Measurements from ENCODE around the gene DNER.

Gene DNER

DNA sequence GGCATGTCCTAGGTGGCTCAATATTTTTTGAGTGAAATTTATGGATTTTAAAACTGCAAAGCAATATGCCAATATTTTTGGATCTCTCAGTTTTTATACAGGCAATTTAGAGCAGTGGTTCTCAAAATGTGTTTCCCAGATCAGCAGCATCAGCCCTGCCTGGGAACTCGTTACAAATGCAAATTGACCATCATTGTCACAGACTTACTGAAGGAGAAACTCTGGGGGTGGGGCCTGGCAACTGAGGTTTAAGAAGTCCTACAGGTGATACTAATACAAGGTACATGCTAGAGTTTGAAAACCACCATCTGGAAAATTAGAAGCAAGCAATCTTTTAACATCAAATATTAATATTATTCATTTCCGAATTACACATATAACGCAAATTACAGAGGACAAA is 227.7 kb downstream of the DNER start:
- DNase-seq (ENCODE audit: low read depth): no peak

DNA sequence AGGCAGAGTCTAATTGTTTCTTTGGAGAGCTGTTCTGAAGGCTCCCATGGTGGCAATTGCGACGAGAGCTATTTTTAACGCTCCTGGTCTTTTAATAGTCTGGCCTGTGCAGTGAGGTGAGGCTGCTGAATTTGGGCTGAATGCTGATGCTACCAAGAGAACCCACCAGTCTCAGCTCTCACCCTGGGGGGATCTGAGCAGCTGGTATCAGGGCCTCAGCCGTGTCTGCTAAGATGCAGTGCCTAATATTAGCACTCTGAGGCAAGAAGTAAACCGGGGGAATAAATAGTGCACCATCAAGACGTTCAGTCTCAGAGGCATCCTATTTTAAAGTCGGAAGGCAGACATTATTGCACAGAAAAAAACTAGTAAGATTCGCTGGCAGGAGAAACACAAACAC is 228.5 kb downstream of the DNER start:
- no peak for DNase-seq (ENCODE audit: low read depth)

DNA sequence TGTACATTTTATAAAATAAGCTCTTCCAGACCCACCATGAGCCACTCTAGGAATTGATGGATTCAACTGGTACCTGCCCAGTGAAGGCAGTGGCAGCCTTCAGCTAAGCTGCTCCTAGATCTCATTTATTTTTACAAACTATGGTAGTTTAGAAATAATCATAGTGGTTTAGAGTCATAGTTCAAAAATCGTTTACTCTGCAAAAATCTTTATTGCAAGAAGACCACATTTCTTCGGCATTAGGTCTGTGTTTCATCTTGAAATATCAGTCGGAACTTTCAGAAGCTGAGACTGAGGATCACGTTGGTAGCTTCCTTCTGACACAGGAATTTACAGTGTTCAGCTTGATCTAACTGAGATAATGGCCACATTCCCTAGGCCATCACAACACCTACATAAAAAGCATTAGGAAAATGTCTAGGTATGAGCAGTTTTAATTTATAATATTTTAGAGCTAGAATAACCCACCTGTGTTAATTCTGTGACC is 237.0 kb downstream of the DNER start:
- no peak for DNase-seq (ENCODE audit: low read depth)

DNA sequence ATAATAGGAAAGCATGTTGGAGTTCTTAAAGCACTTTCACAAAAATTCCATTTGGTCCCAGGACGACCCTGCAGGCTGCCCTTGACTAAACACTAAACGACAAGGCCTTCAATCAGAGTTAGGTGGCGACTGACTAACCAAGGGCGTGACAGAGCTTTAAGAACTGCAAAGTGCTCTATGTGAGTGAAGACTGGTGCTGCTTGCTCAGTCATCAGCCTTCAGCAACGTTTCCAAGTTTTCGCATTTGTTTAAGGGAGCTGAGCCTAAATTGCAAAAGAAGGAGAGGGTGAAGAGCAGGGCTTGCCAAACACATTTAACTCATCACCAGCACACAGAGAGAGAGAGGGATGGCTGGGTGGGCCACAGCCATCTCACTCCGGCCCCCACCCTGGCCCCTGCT is 238.6 kb downstream of the DNER start:
- no peak for DNase-seq (ENCODE audit: low read depth)

DNA sequence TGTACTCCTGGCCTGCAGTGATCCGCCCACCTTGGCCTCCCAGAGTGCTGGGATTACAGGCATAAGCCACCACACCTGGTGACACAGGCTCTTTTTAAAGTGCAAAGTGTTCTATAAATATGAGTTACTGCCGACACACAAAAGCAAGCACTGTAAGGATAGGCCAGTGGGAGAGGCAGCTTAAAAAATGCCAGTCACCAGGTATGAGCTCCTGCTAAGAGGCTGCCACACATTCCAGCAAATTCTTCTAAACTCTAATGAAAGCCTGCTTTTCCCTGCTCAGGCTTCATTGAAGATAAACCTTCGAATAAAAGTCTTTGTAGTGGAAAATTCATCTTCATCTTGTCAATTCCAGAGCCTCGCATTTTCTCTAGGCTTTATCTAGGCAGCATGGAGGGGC is 240.2 kb downstream of the DNER start:
- no peak for DNase-seq (ENCODE audit: low read depth)

DNA sequence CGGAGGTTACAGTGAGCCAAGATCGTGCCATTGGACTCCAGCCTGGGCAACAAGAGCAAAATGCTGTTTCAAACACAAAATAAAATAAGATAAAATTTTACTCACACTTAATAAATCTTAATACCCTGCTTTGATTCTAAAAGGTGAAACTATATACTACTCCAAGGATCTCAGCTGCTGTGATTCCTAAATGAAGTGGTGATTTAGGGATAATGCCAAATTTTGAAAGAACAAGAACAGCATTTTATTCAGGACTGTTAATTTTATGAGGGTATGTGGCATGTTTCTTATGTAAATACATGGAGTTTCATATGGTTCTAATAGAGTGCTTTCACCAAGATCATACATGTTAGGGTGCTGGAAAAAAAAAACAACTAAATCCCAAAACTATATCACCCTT is 243.6 kb downstream of the DNER start:
- DNase-seq (ENCODE audit: low read depth): no peak

DNA sequence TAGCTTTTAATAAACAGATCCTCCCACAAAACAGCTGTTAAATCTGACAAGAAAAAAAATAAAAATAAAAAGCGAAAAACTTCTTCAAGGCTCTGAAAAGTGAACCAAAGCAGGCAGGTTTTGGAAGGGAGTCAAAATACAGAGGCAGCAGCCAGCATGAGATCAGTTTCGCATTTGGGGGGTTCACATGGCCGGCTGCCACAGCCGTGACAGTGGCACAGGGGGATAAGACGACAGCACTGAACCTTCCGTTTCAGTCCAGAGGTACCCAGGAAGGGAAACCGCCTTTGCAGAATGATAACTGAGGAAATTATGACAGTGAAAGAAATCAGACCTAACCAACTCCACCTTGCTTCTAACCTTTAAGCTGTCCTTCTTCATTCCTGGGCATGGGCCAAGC is 246.6 kb downstream of the DNER start:
- DNase-seq (ENCODE audit: low read depth): no peak

DNA sequence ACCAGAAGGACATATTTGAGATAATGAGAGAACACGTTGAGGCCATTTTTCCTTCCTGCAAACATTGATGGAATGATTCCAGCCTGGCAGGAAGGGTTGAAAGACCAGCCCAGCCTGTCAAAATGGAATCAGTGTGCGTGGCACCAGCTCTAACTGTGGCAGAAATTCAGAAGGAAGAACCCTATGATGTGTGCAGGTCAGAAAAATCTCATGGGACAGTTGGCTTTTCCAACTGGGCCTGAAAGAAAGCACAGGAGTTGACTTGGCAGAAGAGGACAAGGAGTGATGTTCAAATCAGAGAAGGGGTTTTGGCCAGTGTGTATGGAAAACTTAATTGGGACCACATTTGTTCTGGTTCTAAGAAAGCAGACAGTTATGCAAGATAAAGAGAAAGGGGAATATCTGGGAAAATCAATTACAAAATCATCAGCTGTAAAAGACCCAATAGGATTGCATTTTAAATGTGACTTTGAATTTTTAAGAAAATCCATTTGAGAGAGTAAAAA is 250.5 kb downstream of the DNER start:
- no peak for DNase-seq (ENCODE audit: low read depth)

DNA sequence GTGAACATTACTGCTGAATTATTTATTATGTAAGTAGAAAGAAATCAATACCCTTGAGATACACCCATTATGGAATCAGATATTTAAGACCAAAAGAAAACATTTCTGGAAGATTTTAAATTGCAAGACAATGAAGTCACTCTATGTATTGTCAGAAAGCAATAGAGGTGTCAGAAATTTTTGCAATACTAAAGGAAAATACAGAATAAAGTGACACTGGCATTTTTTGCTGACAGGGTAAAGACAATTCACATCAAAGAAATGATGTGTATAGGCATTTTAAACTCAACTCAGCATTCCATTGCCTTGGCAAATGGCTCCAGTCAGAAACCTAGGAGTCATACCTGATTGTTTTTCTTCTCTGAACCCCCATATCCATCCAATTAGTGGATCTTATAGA is 252.2 kb downstream of the DNER start:
- no peak for DNase-seq (ENCODE audit: low read depth)

DNA sequence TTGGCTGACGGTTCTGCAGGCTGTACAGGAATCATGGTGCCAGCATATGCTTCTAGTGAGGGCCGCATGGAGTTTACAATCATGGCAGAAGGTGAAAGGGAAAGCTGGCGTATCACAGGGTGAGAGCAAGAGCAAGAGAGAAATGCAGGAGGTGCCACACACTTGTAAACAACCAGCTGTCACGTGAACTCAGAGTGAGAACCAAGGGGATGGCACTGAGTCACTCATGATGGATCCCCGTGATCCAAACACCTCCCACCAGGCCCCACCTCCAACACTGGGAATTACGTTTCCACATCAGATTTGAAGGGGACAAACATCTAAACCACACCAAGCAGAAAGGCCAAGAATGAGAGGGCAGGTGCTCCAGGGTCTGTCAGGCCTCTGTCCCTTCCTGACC is 258.3 kb downstream of the DNER start:
- DNase-seq (ENCODE audit: low read depth): no peak

DNA sequence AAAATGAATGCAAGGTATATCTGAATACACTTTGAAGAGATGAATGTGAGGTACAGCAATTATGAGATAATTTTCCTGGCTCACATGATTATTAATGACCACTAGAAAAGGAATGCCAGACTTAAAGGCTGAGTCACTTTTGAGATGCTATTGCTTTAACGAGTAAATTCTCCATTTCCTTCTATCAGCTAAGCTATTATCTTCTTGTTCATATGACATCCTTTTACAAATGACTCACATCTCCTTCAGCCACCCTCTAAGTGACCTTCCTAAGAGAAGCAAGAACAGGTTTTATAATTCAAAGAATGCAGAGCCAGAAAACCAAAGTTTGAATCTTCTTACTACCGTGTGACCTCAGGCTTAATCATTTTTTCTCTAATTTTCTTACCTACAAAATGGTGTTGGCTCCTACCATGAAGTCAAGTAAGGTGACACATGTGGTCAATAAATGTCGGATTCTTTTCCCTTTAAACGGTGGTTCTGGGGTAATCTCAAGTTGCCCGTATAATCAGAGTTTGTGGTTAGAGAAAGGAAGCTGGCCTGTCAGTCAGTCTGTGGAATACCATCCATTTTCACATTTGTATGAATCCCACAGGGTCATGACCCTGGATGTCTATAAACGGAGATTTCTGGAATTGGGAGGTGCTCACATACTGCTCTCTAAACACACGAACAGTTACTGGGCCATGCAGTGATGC is 259.3 kb downstream of the DNER start:
- DNase-seq (ENCODE audit: low read depth): no peak

DNA sequence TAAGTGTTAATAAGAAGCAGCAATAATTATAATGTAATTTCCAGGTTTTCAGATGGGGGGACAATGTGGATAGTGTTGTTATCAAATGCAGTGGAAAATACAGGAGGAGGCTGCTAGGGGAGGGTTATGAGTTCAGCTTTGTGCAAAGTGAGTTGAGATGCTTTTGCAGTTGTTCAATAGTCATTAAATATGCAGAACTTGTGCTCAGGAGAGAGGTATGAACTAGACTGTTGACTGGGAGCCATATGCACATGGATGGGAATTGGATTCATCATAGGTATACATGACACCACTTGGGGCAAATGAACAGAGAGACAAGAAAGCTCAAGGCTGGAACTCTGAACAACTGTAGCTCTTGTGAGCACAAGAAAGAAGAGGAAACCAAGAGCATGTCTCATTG is 261.1 kb downstream of the DNER start:
- DNase-seq (ENCODE audit: low read depth): no peak

DNA sequence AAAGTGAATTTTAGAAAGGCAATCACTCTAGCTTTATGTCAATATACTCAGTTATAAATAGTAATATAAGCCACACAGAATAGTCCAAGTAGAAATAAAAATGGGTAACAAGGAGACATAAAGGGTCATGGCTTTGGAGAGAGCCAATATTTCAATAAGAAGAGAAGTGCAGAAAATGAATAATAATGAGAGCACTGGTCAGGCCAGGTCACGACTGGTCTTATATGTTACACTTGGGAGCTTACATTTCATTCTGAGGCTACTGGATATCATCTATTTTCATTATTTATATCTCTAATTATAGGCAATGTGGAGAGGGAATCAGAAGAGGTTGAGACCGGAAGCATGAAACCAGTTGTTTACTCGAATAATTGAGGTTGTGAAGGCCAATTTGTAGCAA is 262.5 kb downstream of the DNER start:
- no peak for DNase-seq (ENCODE audit: low read depth)

DNA sequence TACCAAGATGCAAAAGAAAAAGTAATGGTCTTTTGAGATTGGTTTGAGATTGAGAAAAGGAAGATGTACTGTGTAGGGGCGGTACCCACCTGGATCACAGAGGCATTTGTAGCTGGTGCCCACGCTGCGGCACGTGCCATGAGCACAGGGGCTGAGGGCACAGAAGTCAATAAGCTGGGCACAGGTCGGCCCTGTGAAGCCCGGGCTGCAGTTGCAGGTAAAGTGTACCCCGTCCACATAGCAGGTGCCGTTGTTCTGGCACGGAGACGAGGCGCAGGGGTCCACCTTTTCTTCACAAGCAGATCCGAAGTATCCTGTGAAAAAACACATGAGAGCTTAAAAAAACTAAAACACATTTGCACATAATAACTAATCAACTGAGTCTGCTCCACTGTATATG is 267.1 kb downstream of the DNER start:
- DNase-seq (ENCODE audit: low read depth): no peak

DNA sequence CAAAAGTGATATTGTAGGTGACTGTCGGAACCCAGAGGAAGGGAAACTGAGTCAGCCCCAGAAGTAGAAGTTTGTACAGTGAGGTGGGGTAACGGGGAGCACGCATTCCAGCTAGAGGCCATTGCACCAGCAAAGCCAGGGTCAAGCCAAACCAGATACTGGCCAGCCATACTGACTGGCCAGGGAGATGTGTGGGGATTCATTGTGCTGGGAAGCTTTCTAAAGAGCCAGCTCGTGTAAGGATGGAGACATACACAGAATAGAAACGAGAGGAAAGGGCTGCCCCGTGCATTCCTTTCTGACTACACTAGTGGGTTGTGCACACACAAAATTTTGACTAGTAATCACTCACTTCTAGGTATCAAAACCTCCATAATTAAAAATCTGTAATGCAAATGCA is 268.0 kb downstream of the DNER start:
- DNase-seq (ENCODE audit: low read depth): no peak

DNA sequence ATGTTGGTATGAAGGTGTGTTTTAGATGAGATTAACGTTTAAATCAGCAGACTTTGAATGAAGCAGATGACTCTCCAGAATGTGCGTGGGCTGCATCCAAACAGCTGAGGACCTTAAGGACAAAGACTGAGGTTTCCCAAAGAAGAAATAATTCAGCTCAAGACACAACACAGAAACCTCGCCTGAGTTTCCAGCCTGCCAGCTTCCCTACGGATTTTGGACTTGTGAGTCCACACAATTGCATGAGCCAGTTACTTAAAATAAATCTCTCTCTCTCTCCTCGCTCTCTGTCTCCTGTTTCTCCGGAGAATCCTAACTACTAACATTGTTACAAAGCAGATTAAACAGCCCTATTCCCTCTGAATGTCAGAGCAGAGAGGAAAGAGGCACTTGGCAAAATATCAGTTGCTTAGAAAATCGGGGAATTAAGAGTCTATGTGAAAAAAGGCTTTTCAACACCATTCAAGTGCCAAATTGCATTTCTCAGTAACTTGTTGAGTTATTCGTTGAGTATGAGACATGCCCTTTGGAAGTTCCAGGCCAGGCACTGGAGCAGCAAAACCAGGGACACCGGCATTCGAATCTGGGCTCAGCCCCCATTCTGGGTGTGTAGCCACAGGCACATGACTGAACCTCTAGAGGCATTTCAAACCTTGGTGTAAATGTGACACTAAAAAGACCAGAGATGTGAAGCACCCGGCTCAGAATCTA is 268.7 kb downstream of the DNER start:
- no peak for DNase-seq (ENCODE audit: low read depth)

DNA sequence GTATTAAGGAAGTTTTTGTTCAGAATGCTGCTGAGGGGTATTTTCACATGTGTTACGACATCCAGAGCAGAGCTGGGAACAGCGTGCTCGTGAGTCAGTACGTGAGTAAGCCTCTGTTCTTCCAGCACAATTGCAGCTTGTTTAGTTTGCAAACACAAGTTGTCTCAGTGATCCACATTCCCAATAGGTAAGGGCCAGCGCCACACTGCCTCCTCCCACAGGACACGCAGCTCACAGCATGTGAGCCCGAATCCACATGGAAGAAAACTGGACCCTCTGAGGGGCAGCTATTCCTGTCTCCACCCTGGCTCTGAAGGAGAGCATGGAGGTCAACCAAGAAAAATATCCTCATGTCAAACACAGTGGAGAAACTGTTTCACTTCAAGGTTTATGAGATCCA is 269.3 kb downstream of the DNER start:
- no peak for DNase-seq (ENCODE audit: low read depth)

DNA sequence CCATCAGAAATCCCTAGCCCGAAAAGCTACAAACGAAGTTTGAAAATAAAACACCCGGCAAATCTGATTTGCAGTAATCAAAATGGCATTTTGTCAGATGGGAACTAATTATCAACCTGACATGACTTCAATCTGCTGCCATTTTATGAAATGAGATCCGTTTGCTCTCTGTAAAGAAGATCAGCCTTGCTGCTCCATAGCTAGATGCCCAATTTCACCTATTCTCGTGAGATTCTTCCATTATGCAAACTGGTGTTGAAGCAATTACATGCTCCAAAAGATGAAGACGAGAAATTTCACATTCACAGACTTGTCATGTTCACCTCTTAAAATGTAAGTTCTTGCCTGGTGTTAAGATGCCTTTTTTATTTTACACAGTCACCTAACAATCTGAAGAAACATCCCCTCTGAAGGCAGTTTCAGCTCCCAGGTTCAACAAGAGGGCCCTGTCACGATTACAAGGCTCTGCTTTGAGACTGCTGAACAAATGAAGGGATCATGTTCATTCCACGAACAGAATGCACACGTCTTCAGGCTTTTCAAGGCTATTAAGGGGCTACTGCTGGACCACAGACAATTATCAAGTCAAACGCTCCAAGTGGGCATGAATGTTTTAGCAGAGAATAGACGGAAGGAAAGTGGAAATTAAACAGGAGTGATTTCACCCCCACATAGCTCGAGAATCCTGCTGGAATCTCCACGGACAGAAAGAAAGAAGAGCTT is 270.6 kb downstream of the DNER start:
- DNase-seq (ENCODE audit: low read depth): no peak

DNA sequence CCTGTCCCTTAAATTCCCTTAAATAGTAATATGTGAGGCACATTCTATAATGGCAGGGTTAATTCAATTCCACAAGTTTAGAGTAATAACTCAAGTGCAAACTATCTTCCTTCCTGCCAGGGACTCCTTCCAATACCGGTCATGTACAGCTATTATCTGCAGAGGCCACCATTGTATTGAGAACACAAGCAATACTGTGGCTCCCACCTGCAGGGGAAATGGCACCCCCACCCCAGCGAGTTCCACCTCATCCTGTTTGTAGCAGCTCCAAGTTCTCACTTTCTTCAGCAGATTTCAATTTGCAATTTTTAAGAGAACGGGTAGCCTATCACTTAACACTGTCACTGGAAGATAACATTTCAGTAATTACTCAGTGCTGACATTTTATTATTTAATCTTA is 271.2 kb downstream of the DNER start:
- no peak for DNase-seq (ENCODE audit: low read depth)

DNA sequence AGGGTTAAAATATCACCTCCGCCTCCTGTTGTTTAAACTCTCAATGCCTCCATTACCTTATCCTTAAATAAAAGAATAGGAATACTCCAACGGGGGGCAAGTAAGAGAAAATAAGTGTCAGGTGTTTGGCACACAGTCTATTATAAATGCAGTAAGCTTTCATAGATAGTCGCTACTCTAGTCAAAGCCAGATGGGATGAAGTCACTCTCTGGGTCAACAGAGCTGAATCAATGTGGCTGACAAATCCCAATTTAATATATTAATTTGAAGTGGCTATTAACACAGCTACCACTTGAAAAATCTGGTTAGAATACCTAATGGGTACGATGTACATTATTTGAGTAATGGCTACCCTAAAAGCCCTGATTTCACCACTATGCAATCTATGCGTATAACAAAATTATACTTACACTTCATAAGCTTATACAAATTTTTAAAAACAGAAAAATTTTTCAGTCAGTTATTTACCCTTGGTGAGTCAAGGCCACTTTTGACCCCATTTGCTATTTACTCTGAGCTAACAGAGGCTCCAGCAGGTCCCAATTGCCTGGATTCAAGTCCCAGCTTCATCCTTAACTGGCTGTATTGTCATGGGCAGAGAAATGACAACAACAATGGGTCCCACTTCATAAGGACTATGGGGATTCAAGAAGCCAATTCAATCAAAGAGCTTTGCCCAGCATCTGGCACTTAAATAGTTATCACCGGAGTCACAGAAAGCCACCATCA is 275.8 kb downstream of the DNER start:
- no peak for DNase-seq (ENCODE audit: low read depth)

DNA sequence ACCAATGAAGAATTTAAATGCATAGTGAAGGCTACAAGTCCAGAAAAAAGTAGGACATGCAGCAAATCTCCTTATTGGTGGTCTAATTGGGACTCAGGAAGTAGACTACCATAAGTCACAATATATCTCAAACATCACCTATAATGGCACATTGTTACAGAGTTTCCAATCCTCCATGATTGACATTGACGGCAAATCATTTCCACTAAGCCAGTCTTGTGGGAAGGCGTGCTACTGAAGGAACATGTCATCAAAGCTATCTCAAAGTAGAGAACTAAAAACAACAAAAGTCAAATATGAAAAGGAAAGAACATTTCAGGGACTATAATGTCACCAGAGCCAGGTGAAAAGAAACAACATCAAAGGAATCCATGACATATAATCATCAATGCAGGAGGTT is 276.9 kb downstream of the DNER start:
- no peak for DNase-seq (ENCODE audit: low read depth)

DNA sequence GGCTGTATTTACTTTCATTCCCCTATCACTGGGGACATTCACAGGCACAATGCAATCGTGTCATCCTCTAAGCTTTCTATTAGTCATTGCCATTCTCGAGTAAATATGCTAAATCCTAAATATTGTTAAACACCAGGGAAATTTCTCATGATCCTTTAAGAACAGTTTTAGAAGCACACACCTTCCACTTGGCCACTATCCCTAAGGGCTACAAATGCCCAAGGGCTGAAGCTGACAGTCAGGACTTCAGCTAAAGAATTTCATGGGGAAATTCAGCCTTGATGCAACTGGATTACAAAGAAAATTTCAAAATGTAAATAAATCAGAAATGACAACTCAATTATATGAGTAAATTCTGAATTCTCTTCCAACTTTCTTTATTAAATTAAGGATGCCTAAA is 280.2 kb downstream of the DNER start:
- no peak for DNase-seq (ENCODE audit: low read depth)
